Large intestine (tissue), 3 donors: Measurements from ENCODE around the gene WWC2. TPM values are rescaled to one million over a fixed set of nuclear protein-coding genes. Genes with fewer than 3 reads are reported as not detected.

Experiments
- DNase-seq, 2 donors: peaks; one replicate each; pipeline versions ENCODE4 v3.0.0 to v3.0.0-alpha.2; 2013
- H3K27ac ChIP-seq: one replicate; pipeline ENCODE4 v1.5.1; 2013; ENCODE audit warnings: low read length
- H3K27me3 ChIP-seq: 2 replicates; pipeline ENCODE4 v1.6.1; 2013; ENCODE audit warnings: low read length; ENCODE audit not compliant: control insufficient read depth, insufficient read depth
- H3K36me3 ChIP-seq: 2 replicates; pipeline ENCODE4 v1.6.1; 2013; ENCODE audit warnings: low read length; ENCODE audit not compliant: control insufficient read depth, insufficient read depth
- H3K4me1 ChIP-seq: one replicate; pipeline ENCODE4 v1.6.1; 2013; ENCODE audit warnings: low read length; ENCODE audit not compliant: control insufficient read depth, insufficient read depth
- H3K4me3 ChIP-seq: one replicate; pipeline ENCODE4 v1.5.1; 2013; ENCODE audit warnings: low read length
- H3K9me3 ChIP-seq: one replicate; pipeline ENCODE4 v1.6.1; 2013; ENCODE audit warnings: mild to moderate bottlenecking, low read depth, low read length, moderate library complexity; ENCODE audit not compliant: control insufficient read depth
- WGBS: methylation state at CpG from one replicate; pipeline ENCODE4 v1.1.5; 2013; ENCODE audit warnings: low lambda C conversion rate; ENCODE audit not compliant: insufficient coverage; 5-methylcytosine and 5-hydroxymethylcytosine counted together
- polyA plus RNA-seq: library from polyadenylated mRNA; unstranded; fragments of 120-200 nt; gene quantifications from one replicate; pipeline ENCODE4 v1.2.1, GENCODE V29; 2013

WWC2 gene
- polyA plus RNA-seq, 1 donor = 19.7 TPM

GRCh38 chr4:183214912-183215488, 115.9 kb downstream of the WWC2 start:
- no peaks in the 10 kb centered on the region for H3K27me3 ChIP-seq
- no peak for DNase-seq
- H3K27ac ChIP-seq = no peak overlapping the region
- peaks cover 4% of the 10 kb centered on the region for H3K4me1 ChIP-seq
- H3K36me3 ChIP-seq = no peaks in the 10 kb centered on the region
- WGBS = 100% methylated on average over 1 of the region's 4 CpGs
- H3K4me3 ChIP-seq = no peak overlapping the region
- no peaks in the 10 kb centered on the region for H3K9me3 ChIP-seq

- Histone ChIP-seq H3K4me3 (no peak overlapping the region), H3K27ac (peak overlapping the region; percentile 11), H3K27me3 (no peaks in the 10 kb centered on the region), H3K36me3 (no peaks in the 10 kb centered on the region), H3K4me1 (peaks cover 10% of the 10 kb centered on the region), H3K9me3 (no peaks in the 10 kb centered on the region)
- peak in 1 of 2 donors; percentile 50 for DNase-seq
- no CpG with 5 or more reads among the region's 4 CpGs for WGBS
These were observed 121.2 kb downstream of the WWC2 start for GRCh38 chr4:183220236-183220635.

GRCh38 chr4:183223053-183223452, 124.0 kb downstream of the WWC2 start:
- 14% methylated on average over 1 of the region's 3 CpGs for whole genome bisulfite sequencing
- H3K9me3 ChIP-seq = no peaks in the 10 kb centered on the region
- no peak overlapping the region for H3K4me3 ChIP-seq
- peak; percentile 77 to 89 for DNase-seq
- peaks cover 10% of the 10 kb centered on the region for H3K4me1 ChIP-seq
- peak overlapping the region; percentile 35 for H3K27ac ChIP-seq
- no peaks in the 10 kb centered on the region for H3K27me3 ChIP-seq
- no peaks in the 10 kb centered on the region for H3K36me3 ChIP-seq

GRCh38 chr4:183229397-183229796, 130.3 kb downstream of the WWC2 start:
- no peak for DNase-seq
- Histone ChIP-seq H3K27ac (no peak overlapping the region), H3K36me3 (no peaks in the 10 kb centered on the region), H3K9me3 (no peaks in the 10 kb centered on the region), H3K4me1 (no peaks in the 10 kb centered on the region), H3K4me3 (no peak overlapping the region), H3K27me3 (no peaks in the 10 kb centered on the region)

GRCh38 chr4:183240581-183241321, 141.7 kb downstream of the WWC2 start:
- H3K9me3 ChIP-seq = peaks cover 5% of the 10 kb centered on the region
- peaks cover 8% of the 10 kb centered on the region for H3K36me3 ChIP-seq
- H3K27ac ChIP-seq = no peak overlapping the region
- H3K4me3 ChIP-seq = no peak overlapping the region
- no CpG with 5 or more reads among the region's 15 CpGs for WGBS
- H3K4me1 ChIP-seq = peaks cover 4% of the 10 kb centered on the region
- no peaks in the 10 kb centered on the region for H3K27me3 ChIP-seq
- DNase-seq = peak in 1 of 2 donors; percentile 22

GRCh38 chr4:183241322-183241640, 142.2 kb downstream of the WWC2 start:
- Histone ChIP-seq H3K4me3 (no peak overlapping the region), H3K4me1 (peaks cover 4% of the 10 kb centered on the region), H3K27me3 (no peaks in the 10 kb centered on the region), H3K9me3 (peaks cover 5% of the 10 kb centered on the region), H3K36me3 (peaks cover 8% of the 10 kb centered on the region), H3K27ac (no peak overlapping the region)
- WGBS = no CpG with 5 or more reads among the region's 4 CpGs
- no peak for DNase-seq

GRCh38 chr4:183241721-183242151, 142.7 kb downstream of the WWC2 start:
- Histone ChIP-seq H3K4me3 (no peak overlapping the region), H3K27me3 (no peaks in the 10 kb centered on the region), H3K4me1 (peaks cover 4% of the 10 kb centered on the region), H3K36me3 (peaks cover 8% of the 10 kb centered on the region), H3K27ac (no peak overlapping the region), H3K9me3 (peaks cover under 1% of the 10 kb centered on the region)
- 0% methylated on average over 1 of the region's 6 CpGs for WGBS
- DNase-seq = no peak

GRCh38 chr4:183242291-183242690, 143.2 kb downstream of the WWC2 start:
- no peak overlapping the region for H3K27ac ChIP-seq
- H3K27me3 ChIP-seq = no peaks in the 10 kb centered on the region
- no CpG with 5 or more reads among the region's 2 CpGs for WGBS
- peaks cover 4% of the 10 kb centered on the region for H3K4me1 ChIP-seq
- DNase-seq = no peak
- peaks cover 8% of the 10 kb centered on the region for H3K36me3 ChIP-seq
- H3K9me3 ChIP-seq = no peaks in the 10 kb centered on the region
- H3K4me3 ChIP-seq = no peak overlapping the region

- Histone ChIP-seq H3K36me3 (peaks cover 11% of the 10 kb centered on the region), H3K27me3 (no peaks in the 10 kb centered on the region), H3K4me3 (no peak overlapping the region), H3K9me3 (no peaks in the 10 kb centered on the region), H3K27ac (peak overlapping the region; percentile 6), H3K4me1 (peaks cover 4% of the 10 kb centered on the region)
- 68% methylated on average over 4 of the region's 8 CpGs for WGBS
- peak in 1 of 2 donors; percentile 39 for DNase-seq
These were observed 145.0 kb downstream of the WWC2 start for GRCh38 chr4:183244019-183244418.

- 86% methylated on average over 1 of the region's 2 CpGs for WGBS
- no peak for DNase-seq
- H3K4me3 ChIP-seq = no peak overlapping the region
- H3K9me3 ChIP-seq = no peaks in the 10 kb centered on the region
- peaks cover 11% of the 10 kb centered on the region for H3K36me3 ChIP-seq
- no peaks in the 10 kb centered on the region for H3K27me3 ChIP-seq
- peaks cover 4% of the 10 kb centered on the region for H3K4me1 ChIP-seq
- no peak overlapping the region for H3K27ac ChIP-seq
These were observed 145.4 kb downstream of the WWC2 start for GRCh38 chr4:183244506-183244905.

GRCh38 chr4:183248201-183248600, 149.1 kb downstream of the WWC2 start:
- no peaks in the 10 kb centered on the region for H3K9me3 ChIP-seq
- 93% methylated on average over 2 of the region's 2 CpGs for WGBS
- no peak overlapping the region for H3K4me3 ChIP-seq
- peaks cover 4% of the 10 kb centered on the region for H3K36me3 ChIP-seq
- H3K27me3 ChIP-seq = no peaks in the 10 kb centered on the region
- no peak overlapping the region for H3K27ac ChIP-seq
- H3K4me1 ChIP-seq = peaks cover 17% of the 10 kb centered on the region
- DNase-seq = no peak
